Measurements from ENCODE around the gene GHR.

The GHR gene

DNA sequence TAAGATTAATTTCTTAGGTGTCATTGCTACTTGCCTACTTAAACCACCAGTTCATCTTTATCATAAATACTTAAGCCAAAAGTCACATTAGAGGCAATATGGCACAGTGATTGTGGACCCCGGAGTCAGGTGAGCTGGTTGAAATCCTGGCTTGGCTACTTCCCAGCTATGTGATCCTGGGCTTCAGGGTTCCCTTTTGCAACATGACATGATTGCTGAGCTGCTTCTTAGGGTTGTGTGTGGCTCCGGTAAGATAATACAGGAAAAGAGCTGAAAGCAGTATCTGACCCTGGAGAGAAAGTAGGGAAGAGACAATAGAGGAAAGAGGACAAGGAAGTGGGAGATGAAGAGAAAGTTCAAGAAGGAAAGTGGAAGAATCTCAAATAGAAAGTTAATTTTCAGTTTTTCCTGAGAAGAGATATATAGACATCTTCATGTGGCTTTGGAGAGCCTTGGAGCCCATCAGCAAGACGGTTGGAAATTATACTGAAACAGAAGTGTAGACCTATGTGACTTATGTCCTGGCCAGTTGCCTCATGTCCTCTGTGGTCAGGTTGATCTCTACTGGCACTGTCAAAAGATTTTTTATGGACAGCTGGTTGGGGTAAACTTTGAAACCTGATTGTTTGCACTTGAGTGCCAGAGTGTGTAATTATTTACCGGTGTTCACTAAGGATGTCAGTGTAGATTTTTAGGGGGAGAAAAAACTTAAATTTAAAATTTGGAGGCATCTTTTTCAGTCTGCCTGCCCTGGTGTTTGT, 93.2 kb downstream of the GHR start:
- no peak for DNase-seq (ENCODE audit: low read depth, low spot score)

DNA sequence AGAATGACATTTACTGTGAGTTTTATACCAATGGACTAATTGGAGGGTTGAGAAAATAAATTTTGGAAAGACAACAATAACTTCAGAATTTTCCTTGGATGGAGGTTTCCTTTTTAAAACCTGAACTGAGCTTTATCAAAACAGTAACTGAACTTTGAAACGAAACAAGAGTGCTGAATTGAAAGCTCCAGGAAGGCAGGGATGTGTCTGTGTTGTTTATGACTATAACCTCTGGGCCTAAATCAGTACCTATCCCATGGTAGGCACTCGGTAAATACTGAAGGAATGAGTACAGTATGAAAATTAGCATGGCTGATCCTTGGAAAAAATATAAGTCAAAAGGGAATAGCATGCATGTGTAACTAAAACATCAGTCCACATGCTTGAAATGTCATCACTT, 93.9 kb downstream of the GHR start:
- no peak for DNase-seq (ENCODE audit: low read depth, low spot score)

DNA sequence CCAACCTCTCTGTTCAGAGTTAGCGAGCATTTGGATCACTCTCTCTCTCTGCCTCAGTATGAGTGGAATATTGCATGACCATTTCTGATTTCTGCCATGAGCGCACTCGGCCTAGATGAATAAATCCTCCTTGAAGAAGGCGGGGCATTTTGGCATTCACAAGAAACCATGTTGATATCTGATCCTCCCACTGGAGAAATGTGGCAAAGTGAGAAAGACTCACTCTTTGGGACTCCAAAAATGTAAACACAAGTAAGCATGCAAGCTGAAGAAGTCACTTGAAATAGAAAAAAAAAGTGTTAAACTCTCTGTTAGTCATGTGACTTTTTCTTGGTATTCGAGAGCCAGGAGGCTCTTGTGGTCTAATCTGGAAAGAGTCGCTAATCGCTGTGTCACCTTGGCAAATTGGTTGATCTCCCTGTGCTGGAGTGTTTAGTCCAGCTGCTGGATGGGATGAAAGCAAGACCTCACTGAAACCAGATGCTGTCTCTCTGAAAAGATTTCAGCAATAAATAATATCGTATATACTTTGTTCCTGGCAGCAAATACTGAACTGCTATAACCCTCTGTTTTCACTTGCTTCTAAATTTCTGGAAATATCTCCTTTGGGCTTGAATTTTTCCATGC, 95.5 kb downstream of the GHR start:
- no peak for DNase-seq (ENCODE audit: low read depth, low spot score)

DNA sequence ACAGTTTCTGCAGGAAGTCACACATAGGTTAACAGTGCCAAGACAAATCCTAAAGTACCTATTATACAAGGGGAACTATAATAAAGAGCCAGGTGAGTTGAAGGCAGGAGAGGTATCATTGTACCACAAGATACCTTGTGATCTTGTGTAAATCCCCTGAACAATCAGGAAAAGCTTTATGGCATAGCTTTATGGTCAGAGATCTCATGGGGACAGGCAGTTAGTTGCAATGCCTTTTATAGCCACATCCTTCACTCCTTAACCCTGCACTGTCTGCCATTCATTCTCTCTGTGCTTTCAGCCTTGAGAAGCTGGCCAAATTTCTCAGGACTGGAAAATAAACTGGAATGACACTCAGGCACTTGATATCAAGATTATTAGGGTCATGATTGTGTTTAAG, 97.0 kb downstream of the GHR start:
- DNase-seq (ENCODE audit: low read depth, low spot score) = no peak

DNA sequence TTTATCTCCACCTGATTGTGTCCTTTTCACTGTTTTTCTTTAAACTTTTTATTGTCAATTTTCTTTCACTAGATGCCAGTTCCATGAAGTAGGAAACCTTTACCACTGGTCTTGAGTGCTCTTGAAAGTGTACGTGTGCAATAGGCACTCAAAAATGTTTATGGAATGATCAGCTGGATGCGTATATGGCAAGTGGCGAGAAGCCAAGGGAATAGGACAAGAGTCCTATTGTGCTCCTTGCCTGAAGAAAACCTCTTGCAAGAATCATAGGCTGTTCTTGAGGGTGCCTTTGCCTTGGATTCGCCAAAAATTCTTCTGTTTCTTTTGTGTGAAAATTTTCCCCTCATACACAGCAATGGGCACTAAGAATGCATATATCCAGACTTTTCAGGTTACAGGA, 97.7 kb downstream of the GHR start:
- no peak for DNase-seq (ENCODE audit: low read depth, low spot score)

DNA sequence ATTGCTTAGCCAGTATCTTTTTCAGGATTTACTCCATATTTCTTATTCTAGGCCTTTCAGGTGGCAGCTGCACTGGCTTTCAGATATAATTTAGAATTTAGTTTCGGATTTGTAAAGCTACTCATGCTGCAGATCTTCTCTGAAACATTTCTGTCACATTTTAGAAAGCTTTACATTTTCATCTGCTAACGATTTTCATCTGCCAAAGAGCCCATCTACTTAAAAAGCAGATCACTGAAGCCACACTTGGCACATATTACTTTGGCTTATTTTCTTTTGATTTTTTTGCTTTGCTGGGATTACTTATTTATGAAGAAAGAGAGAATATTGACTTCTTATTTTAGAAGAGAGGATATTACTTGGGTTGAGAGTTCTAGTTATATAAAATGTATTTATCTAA, 98.2 kb downstream of the GHR start:
- DNase-seq (ENCODE audit: low read depth, low spot score) = no peak

DNA sequence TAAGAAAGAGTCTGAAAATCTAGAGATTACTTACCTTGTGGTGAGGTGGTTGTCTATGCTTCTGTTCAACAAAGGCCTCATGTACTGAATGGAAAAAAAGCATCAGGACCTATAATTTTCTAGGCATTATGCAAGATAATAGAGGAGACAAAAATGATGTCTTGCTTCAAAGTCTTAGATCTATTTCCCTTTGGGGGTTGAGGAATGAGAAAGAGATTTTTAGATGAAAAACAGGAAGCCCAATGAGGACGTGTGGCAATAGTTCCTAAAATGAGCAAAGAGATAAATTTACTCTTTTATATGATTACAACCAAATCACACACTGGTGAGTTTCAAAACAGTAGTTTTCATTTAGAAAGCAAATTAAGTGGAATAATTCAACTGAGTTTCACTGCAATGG, 99.5 kb downstream of the GHR start:
- no peak for DNase-seq (ENCODE audit: low read depth, low spot score)

DNA sequence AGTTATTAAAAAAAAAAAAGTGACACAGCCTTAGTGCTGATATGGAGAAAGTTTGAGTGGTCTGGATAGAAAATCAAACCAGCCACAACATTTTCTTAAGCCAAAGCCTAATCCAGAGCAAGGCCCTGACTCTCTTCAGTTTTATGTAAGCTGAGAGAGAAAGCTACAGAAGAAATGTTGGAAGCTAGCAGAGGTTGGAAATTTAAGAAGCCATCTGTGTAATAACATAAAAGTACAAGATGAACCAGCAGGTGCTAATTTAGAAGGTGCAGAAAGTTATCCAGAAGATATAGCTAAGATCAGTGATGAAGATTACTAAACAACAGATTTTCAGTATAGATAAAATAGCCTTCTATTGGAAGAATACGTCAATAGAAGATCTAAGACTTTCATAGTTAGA, 102.9 kb downstream of the GHR start:
- DNase-seq (ENCODE audit: low read depth, low spot score) = no peak

DNA sequence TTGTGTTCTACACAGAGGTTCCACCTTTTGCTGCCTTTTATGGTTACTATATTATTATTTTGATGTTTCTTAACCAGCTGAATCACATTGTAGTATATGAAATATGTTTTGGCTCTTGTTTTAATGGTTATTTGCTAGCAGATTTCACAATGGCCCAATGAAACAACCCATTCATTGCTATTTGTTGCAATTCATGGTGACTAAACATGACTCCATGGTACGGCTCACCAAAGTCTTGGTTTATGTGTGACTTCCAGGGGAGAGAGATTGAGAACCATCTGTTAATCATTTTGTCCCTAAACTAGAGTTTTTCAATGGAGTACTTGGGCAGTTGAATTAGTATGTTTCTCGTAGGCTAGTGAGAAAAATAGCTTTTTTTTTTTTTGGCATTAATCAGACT, 108.4 kb downstream of the GHR start:
- DNase-seq (ENCODE audit: low read depth, low spot score) = no peak

DNA sequence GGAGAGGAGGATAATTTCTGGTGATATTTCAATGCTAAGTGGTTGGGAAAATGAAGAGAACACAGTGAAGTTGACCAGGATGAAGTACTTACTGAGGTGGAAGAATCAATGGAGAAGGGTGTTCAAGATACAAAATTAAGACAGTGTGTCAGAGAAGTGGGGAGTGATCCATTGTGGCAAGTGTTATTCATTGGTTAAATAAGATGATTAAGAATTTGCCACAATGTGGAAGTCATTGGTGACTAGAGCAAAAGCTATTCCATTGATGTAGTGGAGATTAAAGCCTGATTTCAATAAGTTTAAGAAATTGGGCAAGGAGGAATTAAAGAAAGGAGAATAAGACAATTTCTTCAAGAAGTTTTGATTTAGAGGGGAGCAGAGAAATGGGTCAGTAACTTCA, 118.9 kb downstream of the GHR start:
- DNase-seq (ENCODE audit: low read depth, low spot score) = no peak

DNA sequence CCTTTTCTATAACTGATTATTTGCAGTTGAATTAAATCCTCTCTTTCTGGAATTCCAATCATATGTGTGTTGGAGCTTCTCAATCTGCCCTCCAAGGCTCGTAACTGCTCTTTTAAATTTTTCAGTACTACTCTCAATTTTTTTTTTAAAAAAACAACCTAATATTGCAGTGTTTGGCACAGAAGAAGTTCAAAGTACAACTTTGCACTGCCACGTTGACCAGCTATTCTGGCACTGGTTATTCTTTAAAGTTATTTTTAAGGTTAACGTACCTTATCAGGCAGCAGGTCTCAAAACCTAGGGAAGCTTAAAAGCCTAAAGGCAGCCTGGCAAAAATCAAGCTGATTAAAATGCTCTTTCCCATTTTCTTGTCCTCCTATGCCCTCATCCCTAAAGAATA, 120.5 kb downstream of the GHR start:
- DNase-seq (ENCODE audit: low read depth, low spot score) = no peak

DNA sequence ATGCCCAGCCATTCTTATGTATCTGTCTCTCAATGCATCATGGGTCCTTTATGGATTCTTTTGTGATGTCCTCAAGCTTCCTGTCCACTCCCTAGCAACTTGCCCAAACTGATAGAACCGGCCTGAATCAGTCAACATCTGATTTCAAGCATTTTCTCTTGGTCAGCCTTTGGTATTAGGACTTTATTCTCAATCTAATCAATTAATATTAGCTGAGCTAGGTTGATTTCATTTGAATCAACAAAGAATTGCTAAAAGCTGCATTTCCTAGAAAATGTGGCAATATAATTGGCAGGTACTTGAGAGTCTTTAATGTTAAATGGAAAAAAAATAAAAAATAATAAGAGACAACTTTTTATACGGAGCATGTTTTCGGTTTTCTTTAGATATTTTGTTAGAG, 121.8 kb downstream of the GHR start:
- DNase-seq (ENCODE audit: low read depth, low spot score) = no peak

DNA sequence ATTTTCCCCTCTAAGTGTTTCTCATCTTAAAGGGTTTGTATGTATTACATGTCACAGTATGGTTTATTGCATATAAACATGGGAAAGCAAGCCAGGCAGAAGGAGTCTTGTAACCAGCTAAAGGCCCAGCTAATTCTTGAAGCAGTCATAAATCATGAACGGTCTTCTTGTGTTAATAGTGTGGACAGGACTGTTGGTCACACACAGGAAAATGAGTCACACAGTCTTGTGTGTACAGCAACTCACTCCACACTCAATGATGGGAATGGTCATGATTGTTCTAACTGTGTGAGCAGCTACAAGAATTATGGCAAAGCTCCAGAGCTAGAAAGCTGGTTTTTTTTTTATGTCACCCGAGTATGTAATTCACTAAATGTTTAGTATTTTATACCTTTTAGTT, 123.9 kb downstream of the GHR start:
- no peak for DNase-seq (ENCODE audit: low read depth, low spot score)

DNA sequence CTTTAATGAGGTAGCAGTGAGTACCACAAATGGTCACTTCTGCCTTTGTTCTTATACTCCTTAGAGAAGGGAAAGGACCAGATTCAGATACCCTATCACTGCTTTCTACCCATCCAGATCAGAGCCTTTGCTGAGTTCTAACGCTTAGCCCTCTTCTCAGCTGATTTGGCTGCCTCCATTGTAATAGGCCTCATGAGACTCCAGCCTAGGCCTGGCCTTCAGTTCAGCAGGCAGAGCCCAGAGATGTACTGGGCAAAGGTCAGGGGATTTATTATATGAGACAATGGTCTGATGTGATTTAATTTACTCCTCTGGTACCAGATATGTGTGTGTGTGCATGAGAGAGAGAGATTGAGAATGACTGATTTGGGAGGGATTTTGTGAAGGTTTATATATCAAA, 124.7 kb downstream of the GHR start:
- DNase-seq (ENCODE audit: low read depth, low spot score) = no peak

DNA sequence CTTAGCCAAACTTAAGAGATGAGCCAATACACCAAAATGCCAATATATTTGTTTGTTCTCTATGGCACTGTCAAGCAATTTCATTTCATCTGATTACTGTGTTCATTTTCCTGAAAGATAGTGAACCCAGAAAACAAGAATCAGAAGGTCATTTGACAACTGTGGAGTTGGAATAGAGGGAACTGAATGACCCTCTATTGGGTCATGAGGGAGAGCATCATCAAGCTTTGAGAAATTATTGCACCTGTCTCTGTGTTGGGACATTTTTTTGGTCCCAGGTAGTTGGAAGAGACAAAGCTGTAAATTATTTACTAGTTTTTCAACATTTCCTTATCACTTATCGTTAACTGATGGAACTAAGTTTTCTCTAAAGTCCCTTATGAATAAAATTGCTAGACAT, 129.4 kb downstream of the GHR start:
- DNase-seq (ENCODE audit: low read depth, low spot score) = no peak

DNA sequence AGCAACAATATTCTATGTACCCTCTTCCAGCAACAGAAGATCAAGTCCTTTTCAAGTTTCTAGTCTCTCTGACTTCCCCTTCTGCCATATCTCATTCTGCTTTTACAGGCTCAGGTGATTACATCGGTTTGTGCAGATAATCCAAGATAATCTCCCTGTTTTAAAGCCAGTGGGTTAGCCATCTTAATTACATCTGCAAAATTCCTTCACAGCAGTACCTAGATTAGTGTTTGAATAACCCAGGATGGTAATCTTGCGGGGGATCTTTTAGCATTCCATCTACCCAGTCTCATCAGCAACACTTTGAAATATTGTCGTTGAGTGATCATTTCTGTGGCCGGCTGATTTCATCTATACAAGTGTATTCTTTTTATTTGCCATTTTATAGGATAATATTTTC, 130.2 kb downstream of the GHR start:
- no peak for DNase-seq (ENCODE audit: low read depth, low spot score)

DNA sequence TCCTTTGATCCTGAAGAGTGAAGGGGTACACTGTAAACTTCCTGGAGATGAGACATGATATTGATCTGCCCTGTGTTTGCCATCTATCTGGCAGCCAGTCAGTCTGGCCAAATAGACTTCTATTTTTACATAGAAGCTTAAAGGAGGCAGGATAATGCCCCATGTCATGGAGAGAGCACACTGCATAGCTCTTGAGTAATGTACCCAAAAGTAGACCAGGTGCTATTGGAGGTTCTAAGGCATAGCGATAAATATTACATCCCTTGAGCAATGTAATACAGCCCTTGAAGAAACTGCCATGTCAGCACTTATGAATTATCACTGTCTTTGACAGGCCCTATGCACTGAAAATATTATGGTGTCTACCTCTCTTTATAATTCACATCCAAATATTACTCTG, 131.8 kb downstream of the GHR start:
- no peak for DNase-seq (ENCODE audit: low read depth, low spot score)

DNA sequence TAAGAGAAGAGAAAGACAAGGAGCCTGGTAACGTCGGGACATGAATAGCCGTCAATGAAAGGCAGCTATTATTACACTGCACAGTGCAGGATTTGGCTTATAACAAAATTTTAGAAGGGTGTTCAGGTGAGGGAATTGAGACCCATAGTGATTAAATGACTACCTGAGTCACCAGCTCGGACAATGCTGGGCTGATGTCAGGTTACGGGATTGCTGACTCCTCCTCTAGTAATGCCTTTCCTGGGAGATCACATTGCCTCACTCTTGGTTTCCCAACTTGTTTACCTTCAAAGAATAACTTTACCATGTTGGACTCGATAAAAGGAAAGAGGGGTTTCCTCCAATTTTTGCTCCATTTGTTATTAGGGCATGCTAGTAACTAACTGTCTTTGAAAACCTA, 132.6 kb downstream of the GHR start:
- DNase-seq (ENCODE audit: low read depth, low spot score) = no peak

DNA sequence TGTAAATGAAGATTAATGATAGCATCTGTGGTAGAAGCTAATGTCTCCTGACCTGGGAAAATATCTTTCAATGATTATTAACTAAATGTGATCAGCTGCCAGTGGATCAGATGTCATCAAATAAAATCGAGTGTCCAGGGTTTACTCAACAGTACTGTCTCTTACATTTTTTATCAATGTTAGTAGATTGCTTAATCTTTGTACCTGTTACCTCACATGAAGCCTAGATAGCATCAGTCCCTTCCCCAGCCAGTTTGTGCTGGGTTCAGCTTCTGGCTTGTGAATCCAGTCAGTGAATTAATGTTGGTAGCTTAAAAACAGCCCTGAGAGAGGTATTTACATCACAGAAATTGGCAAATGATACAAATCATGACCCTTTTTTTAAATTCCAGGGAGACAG, 134.4 kb downstream of the GHR start:
- DNase-seq (ENCODE audit: low read depth, low spot score) = no peak

DNA sequence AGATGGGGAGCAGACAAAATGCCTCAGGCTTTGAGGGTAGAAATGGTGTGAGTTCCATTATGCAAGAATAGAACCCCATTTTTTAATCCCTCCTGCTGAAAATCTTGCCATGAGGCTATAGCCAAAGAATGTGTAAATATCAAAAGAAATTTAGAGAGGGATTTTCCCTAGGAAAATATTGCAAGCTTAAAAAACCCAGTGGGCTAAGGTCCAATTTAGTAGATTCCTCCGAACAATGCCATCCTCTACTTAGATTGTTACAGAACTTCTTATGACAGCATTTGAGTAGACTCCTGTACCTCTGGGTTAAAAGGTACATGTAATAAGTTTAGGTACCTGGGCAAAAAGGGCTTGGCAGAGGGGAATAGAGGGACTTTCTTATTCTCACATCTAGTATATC, 138.4 kb downstream of the GHR start:
- no peak for DNase-seq (ENCODE audit: low read depth, low spot score)

DNA sequence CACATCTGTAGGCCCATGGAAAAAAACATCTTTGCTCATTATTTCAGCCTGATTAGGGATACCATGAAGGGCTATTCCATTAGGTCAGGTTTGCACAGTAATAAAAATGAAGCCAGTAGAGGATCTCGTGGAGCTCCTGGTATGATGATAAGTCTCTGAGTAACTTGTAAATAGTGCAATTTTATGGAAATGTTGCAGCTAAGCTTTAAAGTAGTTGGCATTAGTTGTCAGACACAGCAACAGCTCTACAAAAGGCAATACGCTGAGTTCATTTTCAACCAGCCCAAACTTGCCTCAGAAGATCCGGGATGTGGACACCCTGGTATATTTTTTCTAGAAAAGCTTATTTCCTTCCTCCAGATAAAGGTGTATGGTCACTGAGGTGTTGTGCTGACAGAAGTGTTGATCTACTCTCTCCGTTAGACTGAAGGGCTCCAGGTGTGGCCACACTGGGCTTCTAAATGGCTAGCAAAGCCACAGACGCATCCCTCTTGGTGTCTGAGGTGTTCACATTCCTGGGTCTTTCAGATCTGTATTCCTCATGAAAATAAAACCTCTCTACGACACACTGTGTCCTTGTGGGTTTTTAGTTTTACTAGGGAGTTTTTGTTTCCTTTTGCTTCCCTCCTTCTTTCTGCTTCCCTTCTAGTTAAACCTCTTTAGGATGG, 141.6 kb downstream of the GHR start:
- no peak for DNase-seq (ENCODE audit: low read depth, low spot score)

DNA sequence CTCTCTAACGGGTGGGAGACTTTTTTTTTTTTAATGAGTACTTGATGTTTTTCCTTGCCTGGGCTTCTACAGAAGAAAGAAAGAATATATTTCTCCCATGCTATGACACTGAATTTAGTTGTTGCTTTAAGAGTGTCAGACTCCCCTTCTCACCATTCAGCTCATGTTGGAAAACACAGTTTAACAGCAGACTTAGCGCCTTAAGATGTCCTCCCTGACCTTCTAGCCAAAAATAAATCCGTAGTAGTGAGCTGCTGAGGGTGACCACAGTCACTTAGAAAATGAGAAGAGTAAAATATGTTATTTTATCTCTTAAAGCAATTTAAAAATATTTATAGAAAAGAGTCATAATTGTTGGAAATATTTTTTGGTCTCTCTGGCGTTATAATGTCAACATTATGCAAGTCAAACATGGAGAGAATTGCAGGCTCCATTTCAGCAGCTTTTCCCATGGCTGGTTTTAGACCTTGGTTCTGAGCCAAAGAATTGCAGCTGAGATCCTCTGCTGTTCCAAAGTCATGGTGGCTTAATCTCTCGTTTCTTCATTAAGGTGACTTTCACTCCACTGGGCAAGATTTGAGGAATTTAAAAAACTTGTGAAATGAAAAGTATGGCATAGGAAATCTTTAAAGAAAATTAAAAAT, 143.5 kb downstream of the GHR start:
- no peak for DNase-seq (ENCODE audit: low read depth, low spot score)

DNA sequence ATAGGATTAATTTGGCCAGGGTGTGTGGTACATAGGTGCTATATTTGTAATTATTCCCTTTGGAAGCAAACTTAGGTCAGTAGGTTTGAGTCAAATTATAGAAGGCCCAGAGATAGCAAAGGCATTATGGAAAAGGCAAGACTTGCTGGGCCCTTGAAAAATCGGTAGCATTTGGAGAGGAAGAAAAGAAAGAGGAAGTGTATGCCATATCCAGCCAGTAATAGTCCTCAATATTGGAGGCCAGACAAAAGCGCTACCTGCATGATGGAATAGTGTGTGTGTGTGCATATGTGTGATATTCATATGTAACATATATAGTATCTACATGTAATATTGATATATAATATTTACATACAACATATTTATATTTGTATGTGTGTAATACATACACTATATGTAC, 146.1 kb downstream of the GHR start:
- no peak for DNase-seq (ENCODE audit: low read depth, low spot score)
